T47D (cell line): ENCODE measurements around the gene SRSF7.

Experiments used
- DNase-seq, 2 experiments: peaks; one replicate each; pipeline versions ENCODE4 v3.0.0 to v3.0.0-alpha.2; 2011 to 2012; ENCODE audit warnings: low read depth in 1 of 2, low spot score in 1 of 2
- JUND ChIP-seq: IDR thresholded peaks from 2 replicates; pipeline ENCODE4 v1.6.1; 2012; ENCODE audit warnings: low read depth
- in situ Hi-C: cut with HindIII; loops from 2 replicates; pipeline ENCODE4 v1.10.0; 2016; ENCODE audit warnings: low sequenced_read_pairs, low pct_unique_long_range_greater_than_20kb

SRSF7 gene

GRCh38 chr2:38700113-38700785 lies 50.9 kb downstream of the SRSF7 start:
- in situ Hi-C loops: no loop called here
- no peak for DNase-seq
- no peak for TF ChIP-seq JUND

- no peak for DNase-seq
- TF ChIP-seq JUND: no peak
- in situ Hi-C loops: no loop called here
These were observed 52.6 kb downstream of the SRSF7 start for GRCh38 chr2:38698467-38699003.

- no peak for TF ChIP-seq JUND
- in situ Hi-C loops: no loop called here
- DNase-seq: peak in 1 of 2 experiments; percentile 42
These were observed 53.9 kb downstream of the SRSF7 start for GRCh38 chr2:38697116-38697840.
